ENCODE data around the gene SLC11A1.

The SLC11A1 gene

DNA sequence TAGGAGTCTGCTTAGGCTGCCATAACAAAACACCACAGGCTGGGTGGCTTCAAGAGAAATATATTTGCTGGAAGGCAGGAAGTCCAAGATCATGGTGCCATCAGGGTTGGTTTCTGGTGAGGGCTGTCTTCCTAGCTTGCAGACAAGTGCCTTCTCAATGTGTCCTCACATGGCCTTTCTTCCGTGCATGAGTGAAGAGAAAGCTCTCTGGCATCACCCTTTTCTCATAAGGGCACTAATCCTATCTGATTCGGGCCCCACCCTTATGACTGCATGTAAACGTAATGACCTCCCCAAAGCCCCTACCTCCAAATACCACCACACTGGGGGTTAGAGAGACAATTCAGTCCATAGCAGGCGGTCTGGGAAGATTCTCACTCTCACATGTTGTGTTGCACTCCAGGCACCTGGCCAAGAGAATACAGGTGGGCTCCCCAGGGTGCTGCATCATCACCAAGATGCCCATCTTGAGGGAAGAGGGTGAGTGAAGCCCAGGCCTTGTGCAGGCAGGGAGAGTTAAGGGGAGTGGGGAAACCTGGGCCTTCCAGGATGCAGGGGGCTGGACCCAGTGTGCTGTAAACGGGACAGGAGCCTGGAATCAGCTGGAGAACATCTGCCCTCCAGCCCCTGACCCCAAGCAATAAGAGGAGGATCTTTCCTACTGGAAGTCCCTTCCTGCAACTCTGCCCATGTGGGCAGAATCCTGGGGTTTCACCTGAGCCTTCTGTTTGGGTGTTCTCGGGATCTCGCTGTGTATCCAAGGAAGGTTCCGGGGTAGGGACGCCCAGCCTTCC lies 15.3 kb upstream of the SLC11A1 start:
- H3K4me3 ChIP-seq (ENCODE audit: low read depth, low read length): peak overlapping the region; percentile 72
- no peak for DNase-seq (ENCODE audit: low read depth)
- TF ChIP-seq, protein P1, sequence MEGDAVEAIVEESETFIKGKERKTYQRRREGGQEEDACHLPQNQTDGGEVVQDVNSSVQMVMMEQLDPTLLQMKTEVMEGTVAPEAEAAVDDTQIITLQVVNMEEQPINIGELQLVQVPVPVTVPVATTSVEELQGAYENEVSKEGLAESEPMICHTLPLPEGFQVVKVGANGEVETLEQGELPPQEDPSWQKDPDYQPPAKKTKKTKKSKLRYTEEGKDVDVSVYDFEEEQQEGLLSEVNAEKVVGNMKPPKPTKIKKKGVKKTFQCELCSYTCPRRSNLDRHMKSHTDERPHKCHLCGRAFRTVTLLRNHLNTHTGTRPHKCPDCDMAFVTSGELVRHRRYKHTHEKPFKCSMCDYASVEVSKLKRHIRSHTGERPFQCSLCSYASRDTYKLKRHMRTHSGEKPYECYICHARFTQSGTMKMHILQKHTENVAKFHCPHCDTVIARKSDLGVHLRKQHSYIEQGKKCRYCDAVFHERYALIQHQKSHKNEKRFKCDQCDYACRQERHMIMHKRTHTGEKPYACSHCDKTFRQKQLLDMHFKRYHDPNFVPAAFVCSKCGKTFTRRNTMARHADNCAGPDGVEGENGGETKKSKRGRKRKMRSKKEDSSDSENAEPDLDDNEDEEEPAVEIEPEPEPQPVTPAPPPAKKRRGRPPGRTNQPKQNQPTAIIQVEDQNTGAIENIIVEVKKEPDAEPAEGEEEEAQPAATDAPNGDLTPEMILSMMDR (IDR thresholded peaks at IDR 0.05; ENCODE audit: insufficient read depth, low read depth, low read length, missing control alignments): no peak

DNA sequence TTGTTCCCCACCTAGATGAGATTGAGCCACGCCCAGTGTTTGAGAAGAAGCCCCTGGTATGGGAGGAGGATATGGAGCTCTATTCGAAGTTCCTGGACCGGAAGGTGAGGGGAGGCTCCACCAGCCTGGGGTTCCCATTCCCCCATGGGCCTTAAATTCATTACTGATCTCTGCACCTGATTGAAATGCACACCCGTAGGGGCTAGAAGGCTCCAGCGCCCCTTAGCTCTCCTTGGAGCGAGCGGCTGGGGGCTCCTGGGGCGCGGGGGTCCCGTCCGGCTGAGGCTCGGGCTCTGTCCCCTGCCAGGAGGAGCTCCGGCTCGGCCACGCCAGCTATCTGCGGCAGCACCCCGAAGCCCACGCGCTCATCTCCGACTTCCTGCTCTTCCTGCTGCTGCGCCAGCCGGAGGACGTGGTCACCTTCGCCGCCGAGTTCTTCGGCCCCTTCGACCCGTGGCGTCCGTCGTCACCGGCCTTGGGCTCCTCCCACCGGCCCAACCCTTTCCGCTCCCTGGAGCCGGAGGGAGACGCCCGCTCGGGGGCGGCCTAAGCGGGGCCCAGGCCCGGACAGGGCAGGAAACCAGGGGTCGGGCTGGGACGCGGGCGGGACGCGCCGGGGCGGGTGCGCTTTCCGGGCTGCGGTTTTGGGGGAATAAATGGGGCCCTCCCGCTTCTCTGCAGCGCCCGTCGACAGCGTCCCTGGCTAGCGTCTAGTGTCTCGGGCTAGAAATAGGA lies 14.5 kb upstream of the SLC11A1 start:
- peak overlapping the region; percentile 72 for H3K4me3 ChIP-seq (ENCODE audit: low read depth, low read length)
- TF ChIP-seq, protein P1 (IDR thresholded peaks at IDR 0.05; ENCODE audit: insufficient read depth, low read depth, low read length, missing control alignments): no peak
- peak; percentile 93 for DNase-seq (ENCODE audit: low read depth)

DNA sequence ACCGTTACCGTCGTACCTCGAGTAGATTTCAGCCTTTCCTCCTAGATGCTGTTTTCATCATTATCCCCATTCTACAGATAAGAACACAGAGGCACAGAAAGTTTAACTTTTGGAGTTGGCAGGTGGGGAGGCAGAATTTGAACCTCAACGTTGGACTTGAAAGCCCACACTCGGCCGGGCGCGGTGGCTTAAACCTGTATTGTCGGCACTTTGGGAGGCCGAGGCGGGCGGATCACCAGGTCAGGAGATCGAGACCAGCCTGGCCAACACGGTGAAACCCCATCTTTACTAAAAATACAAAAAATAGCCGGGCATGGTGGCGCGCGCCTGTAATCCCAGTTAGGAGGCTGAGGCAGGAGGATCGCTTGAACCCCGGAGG lies 13.9 kb upstream of the SLC11A1 start:
- H3K4me3 ChIP-seq (ENCODE audit: low read depth, low read length): peak overlapping the region; percentile 72
- DNase-seq (ENCODE audit: low read depth): no peak
- TF ChIP-seq, protein P1 (IDR thresholded peaks at IDR 0.05; ENCODE audit: insufficient read depth, low read depth, low read length, missing control alignments): no peak

DNA sequence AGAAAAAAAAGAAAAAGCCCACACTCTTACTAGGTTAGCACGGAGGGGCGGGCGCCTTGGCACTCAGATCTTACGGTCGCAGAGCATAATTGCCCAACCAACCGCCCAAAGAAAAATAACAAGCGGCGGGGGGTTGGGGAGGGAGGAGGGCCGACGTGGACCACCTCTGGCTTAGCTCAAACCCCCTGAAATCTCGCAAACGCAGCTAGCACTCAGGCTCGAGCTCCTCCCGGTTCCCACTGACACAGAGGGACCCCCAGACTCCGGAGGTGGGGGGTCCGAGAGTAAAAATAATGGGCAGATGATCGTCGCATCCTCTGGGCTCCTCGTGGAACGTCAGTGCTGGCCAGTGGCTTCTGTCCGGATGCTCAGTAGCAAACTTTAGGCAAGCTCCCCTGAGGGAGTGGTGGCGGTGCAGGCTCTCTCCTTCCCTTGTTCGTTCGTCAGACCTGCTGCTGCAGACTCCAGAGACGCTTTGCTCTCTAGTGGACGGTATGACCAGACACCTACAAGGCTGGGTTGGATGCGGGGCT lies 13.4 kb upstream of the SLC11A1 start:
- peak overlapping the region; percentile 72 for H3K4me3 ChIP-seq (ENCODE audit: low read depth, low read length)
- no peak for DNase-seq (ENCODE audit: low read depth)
- TF ChIP-seq, protein P1 (IDR thresholded peaks at IDR 0.05; ENCODE audit: insufficient read depth, low read depth, low read length, missing control alignments): no peak

DNA sequence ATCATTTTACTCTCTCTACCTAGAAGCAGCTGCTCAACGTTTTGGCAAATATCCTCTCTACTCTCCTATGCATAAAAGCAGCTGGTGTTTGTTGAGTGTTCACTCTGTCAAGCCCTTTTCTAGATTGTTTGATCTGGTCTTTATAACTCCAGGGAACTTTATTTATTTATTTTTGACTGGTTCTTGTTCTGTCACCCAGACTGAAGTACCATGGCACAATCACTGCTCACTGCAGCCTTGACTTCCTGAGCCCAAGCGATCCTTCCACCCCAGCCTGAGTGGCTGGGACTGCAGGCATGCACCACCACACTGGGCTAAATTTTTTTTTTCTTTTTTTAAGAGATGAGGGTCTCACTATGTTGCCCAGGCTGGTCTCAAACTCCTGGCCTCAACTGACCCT lies 12.7 kb upstream of the SLC11A1 start:
- TF ChIP-seq, protein P1 (IDR thresholded peaks at IDR 0.05; ENCODE audit: insufficient read depth, low read depth, low read length, missing control alignments): no peak
- no peak for DNase-seq (ENCODE audit: low read depth)
- H3K4me3 ChIP-seq (ENCODE audit: low read depth, low read length): no peak overlapping the region

DNA sequence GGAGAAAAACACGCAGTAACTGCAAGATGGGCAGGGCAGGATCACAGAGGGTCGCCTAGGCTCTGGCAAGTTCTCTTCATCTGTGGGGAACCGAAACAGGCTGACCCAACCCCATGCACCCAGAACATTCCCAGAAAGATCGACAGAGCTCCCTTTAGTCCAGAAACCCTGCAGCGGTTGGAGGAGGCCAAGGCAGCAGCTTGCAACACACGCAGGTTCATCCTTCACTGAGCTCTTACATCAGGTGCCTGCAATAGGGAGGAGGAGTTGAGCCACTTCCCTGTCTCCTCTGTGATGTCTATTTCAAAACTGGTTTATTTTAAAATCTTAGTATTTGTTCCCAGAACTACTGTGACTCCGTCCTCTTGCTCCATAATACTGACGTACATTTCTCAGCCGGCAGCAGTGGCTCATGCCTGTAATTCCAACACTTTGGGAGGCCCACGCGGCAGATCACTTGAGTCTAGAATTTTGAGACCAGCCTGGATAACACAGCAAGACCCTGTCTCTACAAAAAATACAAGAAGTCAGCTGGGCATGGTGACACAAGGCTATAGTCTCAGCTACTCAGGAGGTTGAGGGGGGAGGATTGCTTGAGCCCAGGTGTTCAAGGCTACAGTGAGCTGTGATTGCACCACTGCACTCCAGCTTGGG lies 11.5 kb upstream of the SLC11A1 start:
- TF ChIP-seq, protein P1 (IDR thresholded peaks at IDR 0.05; ENCODE audit: insufficient read depth, low read depth, low read length, missing control alignments): no peak
- no peak for DNase-seq (ENCODE audit: low read depth)
- no peak overlapping the region for H3K4me3 ChIP-seq (ENCODE audit: low read depth, low read length)
